Fibroblast of villous mesenchyme (primary cell): Measurements from ENCODE around the gene KCTD6. TPM values are rescaled to one million over a fixed set of nuclear protein-coding genes. Genes with fewer than 3 reads are reported as not detected.
A peak's percentile ranks its signal among the peaks of the same experiment; 100 is the strongest.

Experiments
- DNase-seq: peaks from one replicate; pipeline ENCODE4 v3.0.0-alpha.2; 2010; ENCODE audit warnings: low read depth
- H3K4me3 ChIP-seq: 2 replicates; pipeline ENCODE4 v1.5.1; 2011; ENCODE audit warnings: low read depth, mild to moderate bottlenecking, low read length
- CTCF ChIP-seq: IDR thresholded peaks from 2 replicates; pipeline ENCODE4 v1.5.1; 2012; ENCODE audit warnings: low read depth, mild to moderate bottlenecking, low read length; ENCODE audit not compliant: insufficient read depth
- total RNA-seq: library from RNA; depleted of rRNA; stranded (reverse); fragments of >200 nt; gene quantifications from 2 replicates; pipeline ENCODE4 v1.2.3, GENCODE V29; 2012

The KCTD6 gene
- total RNA-seq, 1 donor, result 10.4 TPM

GRCh38 chr3:58484722-58485069 is 7.2 kb upstream of the KCTD6 start:
- TF ChIP-seq CTCF, result no peak
- no peak overlapping the region for H3K4me3 ChIP-seq
- DNase-seq, result no peak

GRCh38 chr3:58485801-58486435 is 6.0 kb upstream of the KCTD6 start:
- no peak overlapping the region for H3K4me3 ChIP-seq
- no peak for DNase-seq
- TF ChIP-seq CTCF, result no peak

GRCh38 chr3:58487140-58487886 is 4.6 kb upstream of the KCTD6 start:
- peak; percentile 33 for DNase-seq
- no peak overlapping the region for H3K4me3 ChIP-seq
- no peak for TF ChIP-seq CTCF

- H3K4me3 ChIP-seq, result no peak overlapping the region
- no peak for TF ChIP-seq CTCF
- no peak for DNase-seq
These were observed 2.9 kb upstream of the KCTD6 start for GRCh38 chr3:58488967-58489366.

GRCh38 chr3:58490860-58491501 is 915 bp upstream of the KCTD6 start:
- H3K4me3 ChIP-seq, result peak overlapping the region; percentile 58
- DNase-seq, result no peak
- TF ChIP-seq CTCF, result no peak

- no peak for TF ChIP-seq CTCF
- H3K4me3 ChIP-seq, result peak overlapping the region; percentile 88
- no peak for DNase-seq
These were observed 604 bp downstream of the KCTD6 start for GRCh38 chr3:58492494-58492905.
